Right lobe of liver (tissue), 4 donors: ENCODE results near the gene AHNAK2.

Experiments
- POLR2A ChIP-seq: fragments of 450-650 bp; IDR thresholded peaks from one replicate; pipeline ENCODE4 v1.6.1; 2017; ENCODE audit warnings: antibody characterized with exemption, mild to moderate bottlenecking
- TF ChIP-seq, protein P1 (sequence below), 4 donors: fragments of 200-600 bp in 3 of 4; fragments of 450-650 bp in 1 of 4; IDR thresholded peaks; one replicate each; pipeline versions ENCODE4 v1.5.1 to v1.8.0; 2016 to 2022; ENCODE audit warnings: antibody characterized with exemption in 4 of 4, mild to moderate bottlenecking in 2 of 4
- donor health status: DM: no; HTN: no; CAD: no.
- donor health status: DM: no; HTN: no; CAD: no.
- donor health status: DM: no; HTN: yes; CAD: no.

DNA sequence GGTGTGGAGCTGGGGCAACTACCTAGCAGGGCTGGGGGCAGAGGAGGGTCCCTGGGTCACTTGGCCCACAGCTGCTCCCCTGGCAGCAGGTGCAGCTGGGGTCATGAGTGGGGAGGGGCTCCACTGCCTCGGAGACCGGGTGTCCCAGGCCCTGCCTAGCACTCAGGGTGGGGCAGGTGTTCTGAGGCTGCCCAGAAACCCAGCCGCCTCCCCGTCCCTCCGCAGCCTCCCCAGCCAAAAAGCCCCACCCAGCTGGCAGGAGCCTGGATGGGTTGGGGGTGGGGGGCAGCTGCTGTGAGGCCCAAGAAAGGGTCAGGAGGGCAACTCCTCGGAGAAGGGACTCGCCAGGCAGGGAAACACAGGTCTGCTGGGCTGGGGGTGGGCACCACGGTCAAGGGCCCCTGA is 11.2 kb downstream of the AHNAK2 start:
- TF ChIP-seq, protein P1, sequence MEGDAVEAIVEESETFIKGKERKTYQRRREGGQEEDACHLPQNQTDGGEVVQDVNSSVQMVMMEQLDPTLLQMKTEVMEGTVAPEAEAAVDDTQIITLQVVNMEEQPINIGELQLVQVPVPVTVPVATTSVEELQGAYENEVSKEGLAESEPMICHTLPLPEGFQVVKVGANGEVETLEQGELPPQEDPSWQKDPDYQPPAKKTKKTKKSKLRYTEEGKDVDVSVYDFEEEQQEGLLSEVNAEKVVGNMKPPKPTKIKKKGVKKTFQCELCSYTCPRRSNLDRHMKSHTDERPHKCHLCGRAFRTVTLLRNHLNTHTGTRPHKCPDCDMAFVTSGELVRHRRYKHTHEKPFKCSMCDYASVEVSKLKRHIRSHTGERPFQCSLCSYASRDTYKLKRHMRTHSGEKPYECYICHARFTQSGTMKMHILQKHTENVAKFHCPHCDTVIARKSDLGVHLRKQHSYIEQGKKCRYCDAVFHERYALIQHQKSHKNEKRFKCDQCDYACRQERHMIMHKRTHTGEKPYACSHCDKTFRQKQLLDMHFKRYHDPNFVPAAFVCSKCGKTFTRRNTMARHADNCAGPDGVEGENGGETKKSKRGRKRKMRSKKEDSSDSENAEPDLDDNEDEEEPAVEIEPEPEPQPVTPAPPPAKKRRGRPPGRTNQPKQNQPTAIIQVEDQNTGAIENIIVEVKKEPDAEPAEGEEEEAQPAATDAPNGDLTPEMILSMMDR (IDR thresholded peaks at IDR 0.05): no peak
- TF ChIP-seq POLR2A: no peak
